ENCODE data around the gene FBXL15.
"Not testable (repeated sequence)": the region's sequence is repeated elsewhere in the genome, so short reads cannot be mapped to it uniquely, and the experiment has no call there.

Gene FBXL15

GRCh38 chr10:102450374-102451104 is 29.9 kb downstream of the FBXL15 start:
- H3K4me1 Mint-ChIP-seq, result peaks cover 33% of the 10 kb centered on the region
- peak overlapping the region; percentile 96 for H3K4me3 Mint-ChIP-seq
- no peaks in the 10 kb centered on the region for H3K9me3 Mint-ChIP-seq
- peak; percentile 95 for ATAC-seq
- H3K36me3 Mint-ChIP-seq, result peaks cover 13% of the 10 kb centered on the region
- H3K27ac Mint-ChIP-seq, result peak overlapping the region; percentile 96
- no peaks in the 10 kb centered on the region for H3K27me3 Mint-ChIP-seq

GRCh38 chr10:102451105-102451969 is 30.7 kb downstream of the FBXL15 start, which contains the start of gene C10orf95:
Gene C10orf95, minus strand, starts transcription at chr10:102451543. Its CDS starts 450 bp downstream, at chr10:102451093.
- H3K4me1 Mint-ChIP-seq, result peaks cover 33% of the 10 kb centered on the region
- no peak for ATAC-seq
- H3K9me3 Mint-ChIP-seq, result no peaks in the 10 kb centered on the region
- peaks cover 13% of the 10 kb centered on the region for H3K36me3 Mint-ChIP-seq
- no peaks in the 10 kb centered on the region for H3K27me3 Mint-ChIP-seq
- H3K4me3 Mint-ChIP-seq, result peak within 1 kb of the TSS; percentile 96
- H3K27ac Mint-ChIP-seq, result peak within 1 kb of the TSS; percentile 96

GRCh38 chr10:102452672-102453340 is 32.2 kb downstream of the FBXL15 start:
- Mint-ChIP-seq H3K9me3 (no peaks in the 10 kb centered on the region), H3K4me1 (peaks cover 33% of the 10 kb centered on the region), H3K36me3 (peaks cover 13% of the 10 kb centered on the region), H3K4me3 (peak overlapping the region; percentile 43), H3K27ac (peak overlapping the region; percentile 82), H3K27me3 (no peaks in the 10 kb centered on the region)
- ATAC-seq, result no peak

GRCh38 chr10:102453502-102453901 is 32.9 kb downstream of the FBXL15 start:
- peak overlapping the region; percentile 82 for H3K27ac Mint-ChIP-seq
- peaks cover 33% of the 10 kb centered on the region for H3K4me1 Mint-ChIP-seq

GRCh38 chr10:102454662-102455487 is 34.2 kb downstream of the FBXL15 start:
- ATAC-seq, H3K4me3 Mint-ChIP-seq, H3K27ac Mint-ChIP-seq, H3K9me3 Mint-ChIP-seq, H3K27me3 Mint-ChIP-seq: not testable (repeated sequence)
- Mint-ChIP-seq H3K36me3 (peaks cover 13% of the 10 kb centered on the region), H3K4me1 (peaks cover 24% of the 10 kb centered on the region)

More at GRCh38 chr10:102453502-102453901, 32.9 kb downstream of the FBXL15 start:
- Mint-ChIP-seq H3K36me3 (peaks cover 13% of the 10 kb centered on the region), H3K9me3 (no peaks in the 10 kb centered on the region), H3K4me3 (no peak overlapping the region), H3K27me3 (no peaks in the 10 kb centered on the region)
- ATAC-seq, result no peak

- ATAC-seq, result no peak
- Mint-ChIP-seq H3K27me3 (no peaks in the 10 kb centered on the region), H3K27ac (no peak overlapping the region)
Observed at GRCh38 chr10:102455893-102456471, 35.3 kb downstream of the FBXL15 start.

GRCh38 chr10:102457591-102458150 is 37.0 kb downstream of the FBXL15 start:
- no peaks in the 10 kb centered on the region for H3K27me3 Mint-ChIP-seq
- no peak for ATAC-seq
- peaks cover 7% of the 10 kb centered on the region for H3K36me3 Mint-ChIP-seq
- H3K4me1 Mint-ChIP-seq, result peaks cover 29% of the 10 kb centered on the region
- H3K27ac Mint-ChIP-seq, result no peak overlapping the region
- H3K9me3 Mint-ChIP-seq, result no peaks in the 10 kb centered on the region
- no peak overlapping the region for H3K4me3 Mint-ChIP-seq

More at GRCh38 chr10:102455893-102456471, 35.3 kb downstream of the FBXL15 start:
- H3K36me3 Mint-ChIP-seq, result peaks cover 13% of the 10 kb centered on the region
- peaks cover 29% of the 10 kb centered on the region for H3K4me1 Mint-ChIP-seq
- no peak overlapping the region for H3K4me3 Mint-ChIP-seq
- H3K9me3 Mint-ChIP-seq, result no peaks in the 10 kb centered on the region

GRCh38 chr10:102458656-102459055 is 38.0 kb downstream of the FBXL15 start:
- no peaks in the 10 kb centered on the region for H3K36me3 Mint-ChIP-seq

GRCh38 chr10:102460836-102461186 is 40.2 kb downstream of the FBXL15 start:
- ATAC-seq, result peak; percentile 40
- Mint-ChIP-seq H3K27me3 (no peaks in the 10 kb centered on the region), H3K9me3 (no peaks in the 10 kb centered on the region), H3K36me3 (no peaks in the 10 kb centered on the region), H3K27ac (peak overlapping the region; percentile 92), H3K4me1 (peaks cover 32% of the 10 kb centered on the region), H3K4me3 (peak overlapping the region; percentile 97)

More at GRCh38 chr10:102458656-102459055, 38.0 kb downstream of the FBXL15 start:
- no peak for ATAC-seq
- no peaks in the 10 kb centered on the region for H3K9me3 Mint-ChIP-seq
- H3K27ac Mint-ChIP-seq, result no peak overlapping the region
- H3K27me3 Mint-ChIP-seq, result no peaks in the 10 kb centered on the region
- no peak overlapping the region for H3K4me3 Mint-ChIP-seq
- peaks cover 31% of the 10 kb centered on the region for H3K4me1 Mint-ChIP-seq

GRCh38 chr10:102461187-102462054 is 40.8 kb downstream of the FBXL15 start:
- H3K9me3 Mint-ChIP-seq, result no peaks in the 10 kb centered on the region
- H3K27ac Mint-ChIP-seq, result peak overlapping the region; percentile 92
- ATAC-seq, result peak; percentile 97
- H3K4me1 Mint-ChIP-seq, result peaks cover 32% of the 10 kb centered on the region
- H3K4me3 Mint-ChIP-seq, result peak overlapping the region; percentile 97
- H3K27me3 Mint-ChIP-seq, result no peaks in the 10 kb centered on the region
- H3K36me3 Mint-ChIP-seq, result no peaks in the 10 kb centered on the region

GRCh38 chr10:102462512-102463054 is 41.9 kb downstream of the FBXL15 start:
- Mint-ChIP-seq H3K27me3 (no peaks in the 10 kb centered on the region), H3K9me3 (no peaks in the 10 kb centered on the region), H3K4me3 (peak overlapping the region; percentile 45), H3K4me1 (peaks cover 32% of the 10 kb centered on the region), H3K27ac (no peak overlapping the region), H3K36me3 (no peaks in the 10 kb centered on the region)
- ATAC-seq, result no peak

GRCh38 chr10:102463983-102464382 is 43.3 kb downstream of the FBXL15 start:
- no peaks in the 10 kb centered on the region for H3K36me3 Mint-ChIP-seq
- H3K27ac Mint-ChIP-seq, result no peak overlapping the region
- H3K9me3 Mint-ChIP-seq, result no peaks in the 10 kb centered on the region
- H3K4me1 Mint-ChIP-seq, result peaks cover 32% of the 10 kb centered on the region
- no peaks in the 10 kb centered on the region for H3K27me3 Mint-ChIP-seq
- no peak overlapping the region for H3K4me3 Mint-ChIP-seq
- no peak for ATAC-seq

- ATAC-seq, result no peak
- H3K4me1 Mint-ChIP-seq, result peaks cover 32% of the 10 kb centered on the region
- H3K27ac Mint-ChIP-seq, result no peak overlapping the region
- H3K4me3 Mint-ChIP-seq, result no peak overlapping the region
- H3K9me3 Mint-ChIP-seq, result no peaks in the 10 kb centered on the region
- no peaks in the 10 kb centered on the region for H3K27me3 Mint-ChIP-seq
- H3K36me3 Mint-ChIP-seq, result no peaks in the 10 kb centered on the region
Observed at GRCh38 chr10:102465466-102465865, 44.8 kb downstream of the FBXL15 start.
